ENCODE measurements around the gene RPAP2.

GRCh38 chr1:92445865-92446264, 147.0 kb downstream of the RPAP2 start:
- TF ChIP-seq ZSCAN20 (CRISPR knock-in tag; IDR thresholded peaks at IDR 0.05) (no peak), CTCF (IDR thresholded peaks at IDR 0.05) (no peak), PHF8 (IDR thresholded peaks at IDR 0.05; ENCODE audit: borderline replicate concordance, low read depth) (no peak)
- TF ChIP-seq, protein P1, sequence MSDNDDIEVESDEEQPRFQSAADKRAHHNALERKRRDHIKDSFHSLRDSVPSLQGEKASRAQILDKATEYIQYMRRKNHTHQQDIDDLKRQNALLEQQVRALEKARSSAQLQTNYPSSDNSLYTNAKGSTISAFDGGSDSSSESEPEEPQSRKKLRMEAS (IDR thresholded peaks at IDR 0.05): no peak
